NK-92 treated with Interleukin-12 subunit alpha and Interleukin-12 subunit beta, amount 100 ng/mL, for 24 hours (cell line): Measurements from ENCODE around the gene CFAP54.

Experiments used
- DNase-seq: peaks from one replicate; lab custom pipeline; 2025; lab: John Stamatoyannopoulos, UW

Gene CFAP54

DNA sequence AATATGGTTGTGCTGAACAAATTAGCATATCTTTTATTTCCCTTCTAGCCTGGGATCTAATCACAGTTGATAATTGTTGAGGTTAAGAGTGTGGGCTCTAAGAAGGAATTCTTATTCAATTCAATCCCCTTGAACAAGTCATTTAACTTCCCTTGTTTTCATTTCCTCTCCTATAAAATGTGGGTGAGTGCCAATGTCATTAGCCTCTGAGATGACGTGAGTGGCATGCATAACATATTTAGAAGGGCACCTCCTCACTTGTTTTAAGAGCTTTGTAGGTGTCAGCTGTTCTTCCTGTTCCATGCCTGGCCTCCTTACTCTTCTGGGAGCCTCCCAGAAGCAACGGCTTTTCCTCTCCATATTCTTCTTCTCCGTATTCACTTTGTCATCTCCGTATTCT lies 262.2 kb downstream of the CFAP54 start:
- no peak for DNase-seq

GRCh38 chr12:96752211-96752610 lies 262.8 kb downstream of the CFAP54 start:
- no peak for DNase-seq

DNA sequence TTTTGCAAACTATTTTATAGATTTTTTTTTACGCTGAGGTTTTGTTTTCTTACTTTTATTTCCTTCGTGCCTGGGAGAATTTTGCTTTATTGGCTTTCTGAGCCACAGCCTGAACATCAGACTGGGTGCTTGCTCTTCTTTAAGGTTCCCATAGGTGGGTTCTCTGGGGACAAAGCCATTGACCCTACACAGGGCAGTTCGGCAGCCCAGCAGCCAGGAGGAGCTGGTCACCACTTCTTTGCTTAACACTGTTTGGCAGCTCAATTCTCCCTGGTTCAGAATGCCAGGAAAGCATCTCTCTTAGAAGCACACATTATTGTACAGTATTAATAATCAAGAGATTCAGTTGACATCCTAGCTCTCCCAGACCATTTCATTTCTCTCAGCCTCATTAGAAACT lies 276.9 kb downstream of the CFAP54 start:
- DNase-seq, result no peak

- no peak for DNase-seq
Observed at GRCh38 chr12:96769400-96769799, 280.0 kb downstream of the CFAP54 start.

- DNase-seq, result no peak
Observed at GRCh38 chr12:96770219-96771102, 281.1 kb downstream of the CFAP54 start.

GRCh38 chr12:96773031-96773430 lies 283.7 kb downstream of the CFAP54 start:
- DNase-seq, result no peak

GRCh38 chr12:96774496-96775256 lies 285.3 kb downstream of the CFAP54 start:
- no peak for DNase-seq

DNA sequence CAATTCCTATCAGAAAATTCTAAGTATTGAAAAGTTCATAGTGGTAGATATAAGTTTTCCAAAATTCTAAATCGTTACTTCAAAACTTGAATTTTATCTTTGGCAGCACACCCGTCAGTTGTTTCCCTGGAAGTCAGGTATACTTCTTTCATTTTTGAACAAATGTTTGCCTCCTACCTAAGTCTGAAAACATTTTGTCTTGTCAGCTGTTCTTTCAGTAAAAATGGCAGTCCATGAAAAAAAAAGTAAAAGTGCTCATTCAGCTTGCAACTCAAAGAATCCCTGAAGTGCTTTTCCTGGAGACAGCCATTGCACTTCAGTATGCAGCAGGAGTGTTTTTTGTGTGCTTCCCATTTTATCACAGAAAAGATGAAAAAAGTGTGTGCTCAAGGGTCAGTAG lies 287.5 kb downstream of the CFAP54 start:
- no peak for DNase-seq

DNA sequence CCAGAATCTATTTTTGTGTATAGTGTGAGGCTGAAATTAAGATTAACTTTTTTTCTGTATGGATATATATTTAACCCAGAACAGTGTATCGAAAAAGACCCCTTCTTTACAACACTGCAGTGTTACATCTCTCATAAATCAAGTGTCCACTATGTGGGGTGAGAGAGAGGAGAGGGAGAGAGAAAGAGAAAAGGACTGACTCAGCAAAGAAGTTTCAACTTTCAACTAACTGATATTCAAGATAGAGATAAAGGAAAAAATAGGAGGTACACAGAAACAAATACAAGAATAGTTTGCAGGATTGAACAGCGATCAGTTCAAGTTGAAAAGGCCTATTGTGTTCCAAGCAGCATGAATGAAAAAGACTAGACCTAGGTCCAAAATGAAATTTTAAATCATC lies 291.0 kb downstream of the CFAP54 start:
- DNase-seq, result no peak

GRCh38 chr12:96786791-96787190 lies 297.4 kb downstream of the CFAP54 start:
- DNase-seq, result no peak

DNA sequence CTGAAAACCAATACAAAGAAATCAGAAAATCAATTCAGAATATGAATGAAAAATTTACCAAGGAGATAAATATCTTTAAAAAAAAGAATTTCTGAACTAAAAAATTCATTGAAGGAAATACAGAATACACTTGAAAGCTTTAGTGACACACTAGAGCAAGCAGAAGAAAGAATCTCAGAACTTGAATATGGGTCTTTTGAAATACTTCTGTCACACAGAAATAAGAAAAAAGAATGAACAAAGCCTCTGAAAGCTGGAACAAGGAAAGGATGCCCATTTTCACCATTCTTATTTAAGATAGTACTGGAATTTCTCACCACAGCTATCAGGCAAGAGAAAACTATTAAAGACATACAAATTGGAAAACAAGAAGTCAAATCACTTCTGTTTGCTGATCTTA lies 314.6 kb downstream of the CFAP54 start:
- no peak for DNase-seq

DNA sequence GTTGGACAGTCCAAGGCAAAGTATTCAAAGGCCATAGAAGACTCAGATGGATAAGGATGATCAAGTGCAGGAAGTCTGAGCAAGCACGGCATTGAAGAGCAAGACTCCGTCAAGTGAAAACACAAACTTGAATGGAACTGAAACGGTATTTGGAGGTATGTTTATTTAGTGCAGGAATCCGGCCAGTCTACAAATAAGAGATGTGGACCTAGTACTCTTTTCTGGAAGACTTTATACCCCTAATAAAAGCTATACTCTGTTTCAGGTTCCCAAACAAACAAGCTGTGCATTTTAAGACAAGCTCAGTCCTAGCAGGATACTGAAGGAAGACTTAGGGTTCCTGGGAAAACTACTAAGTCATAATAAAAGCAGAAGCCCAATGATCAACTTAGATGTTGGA lies 316.9 kb downstream of the CFAP54 start:
- DNase-seq, result no peak

GRCh38 chr12:96807741-96808140 lies 318.4 kb downstream of the CFAP54 start:
- no peak for DNase-seq

- DNase-seq, result no peak
Observed at GRCh38 chr12:96808587-96808986, 319.2 kb downstream of the CFAP54 start.

DNA sequence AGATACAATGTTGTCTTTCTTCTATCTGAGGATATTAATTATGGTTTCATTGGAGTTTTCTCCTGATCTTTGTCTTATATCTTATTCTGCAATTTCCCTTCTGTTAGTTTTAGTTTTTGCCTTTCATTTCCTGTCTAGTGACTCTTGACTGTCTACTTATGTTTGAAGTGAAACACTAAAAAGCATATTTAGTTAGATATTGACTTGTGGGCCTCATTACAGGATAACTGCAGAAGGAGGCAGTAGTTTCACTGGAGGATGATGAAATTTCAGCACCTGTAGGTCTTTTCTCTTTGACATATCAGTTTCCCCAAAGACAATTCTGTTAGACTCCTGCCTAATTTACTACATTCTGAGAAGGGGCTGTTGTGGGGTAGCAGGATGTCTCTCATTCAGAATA lies 320.1 kb downstream of the CFAP54 start:
- no peak for DNase-seq

DNA sequence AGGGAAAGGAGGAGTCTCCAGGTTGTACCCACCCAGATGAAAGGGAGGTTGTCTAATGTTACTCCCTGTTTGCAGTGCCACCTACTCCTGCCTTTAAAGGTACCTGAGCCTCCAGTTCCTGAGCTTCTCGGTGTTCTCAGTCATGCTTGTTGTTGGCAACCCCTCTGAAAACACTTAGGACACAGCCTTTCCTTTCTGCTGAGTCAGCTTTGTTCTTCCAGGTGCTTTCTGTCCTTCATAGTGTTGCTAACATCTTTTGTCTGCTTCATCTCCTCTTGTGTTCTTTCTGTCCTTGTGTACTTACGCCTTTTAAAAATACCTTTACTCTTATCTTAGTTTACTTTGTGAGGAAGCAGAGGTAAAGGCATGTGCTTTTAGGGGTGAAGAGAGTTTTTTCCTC lies 320.7 kb downstream of the CFAP54 start:
- DNase-seq, result no peak

DNA sequence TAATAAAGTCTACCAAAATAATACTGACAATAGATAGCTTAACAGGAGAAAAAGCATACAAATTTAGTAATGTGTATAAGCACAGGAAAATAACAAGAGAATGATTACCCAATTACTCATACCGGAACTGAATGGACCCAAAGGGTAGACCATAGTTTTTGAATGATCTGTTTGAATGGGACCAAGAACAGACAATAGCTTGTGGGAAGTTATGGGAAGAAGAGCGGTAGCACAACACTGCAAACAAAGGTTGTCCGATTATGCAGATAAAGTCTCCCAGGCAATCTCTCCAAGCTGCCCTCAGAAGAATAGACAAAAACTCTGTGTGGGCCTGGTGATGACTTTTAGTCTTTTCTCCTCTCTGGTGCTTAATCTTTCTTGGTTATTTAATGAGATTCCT lies 321.1 kb downstream of the CFAP54 start:
- DNase-seq, result no peak

GRCh38 chr12:96811083-96811482 lies 321.7 kb downstream of the CFAP54 start:
- no peak for DNase-seq

- no peak for DNase-seq
Observed at GRCh38 chr12:96812153-96812552, 322.8 kb downstream of the CFAP54 start.

DNA sequence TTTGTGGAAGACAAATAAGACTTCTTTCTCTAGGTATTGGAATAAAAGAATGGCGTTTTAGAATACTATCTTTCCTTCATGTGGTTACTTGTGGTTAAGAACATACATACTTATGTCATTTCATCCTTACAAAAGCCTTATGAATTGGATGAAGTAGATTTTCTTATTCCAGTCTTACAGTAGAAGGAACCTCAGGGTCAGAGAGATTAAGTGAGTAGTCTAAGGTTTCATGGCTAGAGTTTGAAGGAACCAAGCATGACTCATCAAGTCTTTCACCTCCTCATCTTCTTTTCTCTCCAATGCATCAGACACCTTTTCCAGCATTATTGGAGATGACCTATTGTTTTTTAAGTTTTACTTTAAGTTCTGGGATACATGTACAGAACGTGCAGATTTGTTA lies 324.8 kb downstream of the CFAP54 start:
- DNase-seq, result no peak

DNA sequence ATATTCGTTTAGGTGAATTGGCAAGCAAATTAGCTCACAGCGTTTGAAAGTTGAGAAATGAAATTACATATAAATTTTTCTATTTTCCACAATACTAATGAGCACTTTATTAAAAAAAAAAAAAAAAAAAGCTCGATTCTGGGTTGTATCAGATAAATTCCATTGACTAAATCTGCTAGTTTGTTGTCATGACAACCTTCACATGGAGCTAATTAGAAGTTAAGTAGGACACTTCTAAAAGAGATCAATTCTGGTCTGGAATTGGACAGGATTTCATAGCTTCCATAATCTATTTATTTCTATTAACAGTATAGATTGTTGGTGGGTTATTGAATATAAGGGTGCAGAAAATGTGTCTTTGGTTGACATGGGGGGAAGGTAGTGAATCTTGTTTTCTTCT lies 332.2 kb downstream of the CFAP54 start:
- DNase-seq, result no peak

DNA sequence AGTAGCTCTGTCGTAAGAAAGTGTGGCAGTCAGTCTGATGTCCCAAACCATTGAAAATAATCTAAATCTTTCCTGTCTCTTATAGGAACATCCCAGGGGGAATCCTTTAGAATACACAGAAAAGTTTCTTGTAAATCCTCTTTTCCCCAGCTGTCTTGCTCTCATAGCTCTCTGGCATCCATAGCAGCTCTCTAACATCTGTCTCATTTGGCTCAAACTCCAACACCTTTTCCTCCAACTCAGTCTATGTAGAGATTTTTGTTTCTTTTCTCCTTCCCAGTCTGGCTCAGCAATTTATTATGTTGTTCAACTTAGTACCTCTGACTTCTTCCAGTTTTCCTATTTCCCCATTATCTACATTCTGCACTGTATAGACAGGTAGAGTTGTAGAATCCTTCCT lies 333.3 kb downstream of the CFAP54 start:
- DNase-seq, result no peak

DNA sequence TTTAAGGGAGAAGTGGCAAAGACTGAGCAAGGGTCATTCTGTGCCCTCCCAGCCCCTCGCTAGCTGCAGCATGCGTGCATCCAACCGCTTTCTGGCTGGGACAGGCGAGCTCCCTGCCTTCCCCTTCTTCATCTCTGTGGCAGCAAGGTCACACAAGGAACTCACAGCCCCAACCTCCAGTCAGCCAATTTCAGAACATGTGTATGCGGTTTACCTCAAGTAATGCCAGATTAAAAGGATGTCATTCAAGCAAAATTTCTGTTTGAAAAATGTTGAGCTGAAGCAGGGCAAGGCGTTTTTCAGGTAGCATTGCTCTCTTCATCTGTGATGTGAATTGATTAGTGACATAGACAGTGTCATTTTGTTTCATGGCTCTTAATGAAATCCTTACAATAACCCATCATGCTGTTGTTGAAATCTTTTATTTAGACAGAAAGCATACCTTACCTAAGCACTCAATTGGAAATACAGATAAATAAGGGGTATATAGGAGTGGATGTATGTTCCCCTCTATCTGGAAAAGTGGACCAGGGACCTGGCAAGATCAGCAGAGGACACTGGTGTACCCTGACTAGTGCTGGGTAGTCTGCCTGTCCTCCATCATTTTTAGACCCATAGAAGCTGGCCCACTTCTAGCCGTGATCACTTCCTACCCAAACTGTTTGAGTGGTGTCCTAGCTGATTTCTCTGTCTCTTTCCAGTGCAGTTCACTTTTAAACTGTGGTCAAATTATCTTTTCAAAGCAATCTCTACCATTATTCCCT lies 334.9 kb downstream of the CFAP54 start:
- no peak for DNase-seq
